ENCODE data around the gene RUNX3. TPM values are rescaled to one million over a fixed set of nuclear protein-coding genes. Genes with fewer than 3 reads are reported as not detected.

RUNX3 gene
- total and polyA plus RNA-seq, 2 of the 8 experiments (the other 6 are each of a cell fraction or from before 2014, with no cell fraction given): 0.62 to 0.82 TPM

GRCh38 chr1:24866211-24867083 is 63.6 kb downstream of the RUNX3 start:
- Histone ChIP-seq H4K20me1 (replicated peaks in 1 of 2; ENCODE audit: control insufficient read depth in 1 of 2, insufficient read depth in 2 of 2, low read length in 2 of 2) (no peaks in the 10 kb centered on the region), H3K18ac (ENCODE audit: extremely low read depth, low read length) (no peak overlapping the region), H4K91ac (replicated peaks; ENCODE audit: insufficient read length, low read length) (no peak overlapping the region), H2BK5ac (ENCODE audit: low read depth, low read length) (0 out of 2 replicates have a peak overlapping the region, but pooled peaks have one; percentile 24), H2AFZ (ENCODE audit: low read length) (no peak overlapping the region), H3K27ac (ENCODE audit: low read depth, low read length) (no peak overlapping the region), H3K4me1 (replicated peaks in 1 of 4; ENCODE audit: control insufficient read depth in 3 of 4, insufficient read depth in 4 of 4, low read length in 3 of 4) (peaks cover 0 to 4% (median 4%) of the 10 kb centered on the region in 4 experiments; a peak in 3 of 7 replicates), H3K36me3 (ENCODE audit: control insufficient read depth in 2 of 4, insufficient read depth in 4 of 4, low read length in 3 of 4) (no peaks in the 10 kb centered on the region), H3K4me2 (ENCODE audit: insufficient read depth in 1 of 2, low read depth in 2 of 2, low read length in 2 of 2) (no peak overlapping the region), H3K79me1 (ENCODE audit: low read depth, low read length) (no peaks in the 10 kb centered on the region), H2AK5ac (ENCODE audit: low read depth, low read length) (no peak overlapping the region), H2BK120ac (replicated peaks; ENCODE audit: low read depth, low read length) (no peak overlapping the region), H3K27me3 (replicated peaks in 1 of 4; ENCODE audit: control insufficient read depth in 3 of 4, extremely low read depth in 1 of 4, insufficient read depth in 3 of 4, low read length in 3 of 4) (peaks cover 0 to 3% (median 0%) of the 10 kb centered on the region in 4 experiments; a peak in 1 of 7 replicates), H3K23ac (ENCODE audit: insufficient read length) (no peak overlapping the region), H2BK12ac (ENCODE audit: low read depth, low read length) (no peak overlapping the region), H3K4me3 (ENCODE audit: extremely low read depth in 1 of 4, insufficient read depth in 2 of 4, low read depth in 3 of 4, low read length in 4 of 4) (no peak overlapping the region), H4K8ac (ENCODE audit: extremely low read depth, insufficient read depth, low read length) (no peak overlapping the region), H4K5ac (ENCODE audit: insufficient read length, low read depth, low read length) (no peak overlapping the region), H3K23me2 (ENCODE audit: low read depth, low read length) (no peaks in the 10 kb centered on the region), H3K14ac (ENCODE audit: insufficient read length) (no peak overlapping the region), H3K56ac (replicated peaks; ENCODE audit: insufficient read length, low read depth, low read length) (no peak overlapping the region), H3K9ac (replicated peaks in 1 of 4; ENCODE audit: extremely low read depth in 1 of 4, low read depth in 3 of 4, low read length in 3 of 4) (no peak overlapping the region), H2BK20ac (ENCODE audit: low read length) (no peak overlapping the region), H2BK15ac (ENCODE audit: low read length) (no peak overlapping the region), H3K4ac (replicated peaks; ENCODE audit: insufficient read length, low read depth, low read length) (no peak overlapping the region), H3K79me2 (ENCODE audit: control insufficient read depth in 1 of 2, insufficient read depth in 2 of 2, low read length in 2 of 2) (no peaks in the 10 kb centered on the region), H3K9me3 (ENCODE audit: insufficient read depth in 2 of 2, low read depth in 1 of 2, low read length in 1 of 2) (no peaks in the 10 kb centered on the region)
- WGBS, 2 experiments (ENCODE audit: extremely low coverage in 1 of 2, insufficient coverage in 1 of 2, insufficient read length in 1 of 2, insufficient replicate concordance in 2 of 2, low coverage in 1 of 2, low lambda C conversion rate in 2 of 2, missing lambda C conversion rate in 1 of 2): 88% methylated on average over 17 of the region's 17 CpGs; no CpG with 5 or more reads in 1 of the 2 experiments
- ChIA-PET POLR2A (ENCODE audit: partially characterized antibody) (no interaction called here), CTCF (ENCODE audit: partially characterized antibody) (interaction anchor here (1.5 to 5.8 kb wide), 3 partner anchors 31 to 81 kb away, joined by 3 to 26 read pairs (median 10); no protein-coding TSS in a partner anchor)
- DNase-seq (ENCODE audit: low read depth in 1 of 2, low spot score in 2 of 2) (no peak), FAIRE-seq (no peak)

All from H1 (cell line).